M059J (cell line): ENCODE results near the gene TTF1. TPM values are rescaled to one million over a fixed set of nuclear protein-coding genes. Genes with fewer than 3 reads are reported as not detected.
"Not testable (repeated sequence)": the region's sequence is repeated elsewhere in the genome, so short reads cannot be mapped to it uniquely, and the experiment has no call there.

Experiments used
- DNase-seq: peaks from one replicate; pipeline ENCODE4 v3.0.0-alpha.2; 2012; ENCODE audit warnings: low read depth
- total RNA-seq: library from RNA; depleted of rRNA; stranded (reverse); fragments of >200 nt; shearing (Covaris generic); gene quantifications from 2 replicates; pipeline ENCODE4 v1.2.3, GENCODE V29; 2014

The TTF1 gene
- total RNA-seq, 1 experiment from 2014 or later, result 19.0 TPM

DNA sequence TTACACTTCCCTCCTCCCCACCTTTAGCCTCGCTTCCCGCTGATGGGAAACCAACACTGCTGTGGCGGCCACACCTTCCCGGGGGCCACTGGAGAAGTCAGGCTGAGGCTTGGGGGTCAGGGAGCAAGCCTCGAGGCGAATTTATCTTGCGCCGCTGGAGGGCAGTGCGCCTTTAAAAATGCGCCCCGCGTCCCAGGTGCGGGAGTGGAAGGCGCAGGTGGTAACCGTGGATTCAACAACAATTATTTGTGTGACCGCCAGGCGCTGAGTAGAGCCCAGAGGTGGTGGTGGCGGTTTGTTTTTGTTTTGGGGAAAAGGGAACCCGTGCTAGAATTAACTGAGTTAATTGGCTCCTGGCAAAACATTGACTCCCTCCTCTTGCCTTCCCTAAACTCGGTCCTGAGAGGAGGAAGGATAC lies 4.5 kb upstream of the TTF1 start:
- peak; percentile 53 for DNase-seq

DNA sequence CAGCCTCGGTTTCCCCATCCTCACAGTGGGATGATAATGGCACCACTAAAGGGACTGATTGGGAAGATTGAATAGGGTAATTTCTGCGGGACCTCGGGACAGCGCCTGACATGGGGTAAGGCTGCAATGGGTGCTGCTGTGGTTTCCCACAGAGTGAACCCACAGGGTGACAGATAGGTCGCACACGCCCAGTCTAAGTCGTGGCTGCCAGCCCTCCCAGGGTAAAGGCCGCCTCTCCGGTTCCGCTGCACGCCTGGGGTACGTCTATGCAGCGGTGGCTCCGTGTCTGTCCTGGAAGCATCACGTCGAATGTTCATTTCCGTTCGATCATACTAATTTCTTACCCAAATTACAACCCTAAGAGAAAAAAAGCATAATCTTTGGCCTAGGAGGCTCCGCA lies 4.0 kb upstream of the TTF1 start:
- DNase-seq, result no peak

DNA sequence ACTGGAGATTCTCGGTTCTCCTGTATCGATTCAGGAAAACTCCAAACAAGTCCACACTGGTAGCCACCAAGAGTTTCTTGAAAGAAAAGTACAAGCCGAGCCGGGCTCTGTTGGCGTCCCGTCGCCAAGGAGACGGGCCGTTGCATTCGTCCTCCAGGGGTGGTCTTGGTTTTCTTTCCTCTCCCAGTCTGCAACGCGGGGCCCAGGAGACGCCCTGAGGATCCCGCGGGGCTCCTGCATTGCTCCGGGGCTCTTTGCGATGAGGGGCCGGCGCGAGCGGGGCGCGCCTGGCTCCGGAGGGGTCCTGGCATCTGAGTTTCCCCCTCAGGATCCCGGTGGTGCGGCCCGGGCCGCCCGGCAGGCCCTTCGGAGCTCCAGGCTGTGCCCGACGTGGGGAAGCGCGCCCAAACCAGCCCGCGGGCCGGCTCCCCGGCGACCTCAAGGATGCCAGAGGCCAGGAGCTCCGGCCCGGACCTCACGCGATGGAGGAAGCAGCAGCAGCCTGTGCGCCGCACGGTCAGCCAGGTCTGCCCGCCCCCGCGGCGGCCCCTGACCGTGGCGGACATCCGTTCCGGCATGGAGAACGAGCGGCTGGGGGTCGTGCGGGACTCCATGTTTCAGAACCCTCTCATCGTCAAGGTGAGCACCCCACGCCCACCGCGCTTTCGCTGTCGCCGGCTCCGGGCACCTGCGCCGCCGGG lies 3.3 kb upstream of the TTF1 start, which contains the start of gene CFAP77:
TSS of gene CFAP77 (plus strand) at position 384 of the 701 bp plus-strand sequence. CDS start at position 445, 61 bp downstream.
- DNase-seq, result peak; percentile 70

DNA sequence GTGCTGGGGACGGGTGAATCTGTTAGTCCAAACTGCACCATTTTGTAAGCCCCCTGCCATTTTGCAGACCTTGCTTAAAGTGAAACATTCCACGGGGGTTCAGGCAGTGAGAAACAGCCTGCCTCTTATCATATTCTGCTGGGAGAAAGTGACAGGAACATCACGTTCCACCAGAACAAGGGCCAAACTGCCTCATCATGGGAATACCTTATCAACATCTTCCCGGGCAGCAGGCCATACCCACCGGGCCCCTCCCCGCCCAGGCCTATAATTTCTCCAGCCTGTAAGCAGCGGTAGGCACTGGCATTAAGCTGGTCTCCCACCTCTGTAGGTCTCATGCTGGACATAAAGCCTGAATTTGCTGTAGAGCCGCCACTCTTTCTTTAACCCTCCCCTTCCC lies 1.9 kb upstream of the TTF1 start:
- no peak for DNase-seq

DNA sequence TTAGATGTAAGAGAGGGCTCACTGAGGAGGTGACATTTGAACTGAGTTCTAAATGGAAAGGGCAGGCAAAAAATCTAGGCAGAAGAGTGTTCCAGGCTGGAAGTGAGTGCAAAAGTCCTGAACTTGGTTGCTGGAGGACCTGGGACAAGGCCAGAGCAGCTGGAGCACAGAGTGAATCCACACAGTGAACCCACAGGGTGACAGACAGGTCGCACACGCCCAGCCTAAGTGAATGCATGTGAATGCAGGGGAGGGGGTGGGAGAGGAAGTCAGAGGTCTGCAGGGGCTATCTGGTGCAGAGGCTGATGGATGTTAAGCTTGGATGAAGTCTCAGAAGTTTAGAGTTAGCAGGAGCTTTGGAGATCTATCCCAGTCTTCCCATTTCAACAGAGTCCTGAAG lies 556 bp upstream of the TTF1 start:
- DNase-seq, result no peak

DNA sequence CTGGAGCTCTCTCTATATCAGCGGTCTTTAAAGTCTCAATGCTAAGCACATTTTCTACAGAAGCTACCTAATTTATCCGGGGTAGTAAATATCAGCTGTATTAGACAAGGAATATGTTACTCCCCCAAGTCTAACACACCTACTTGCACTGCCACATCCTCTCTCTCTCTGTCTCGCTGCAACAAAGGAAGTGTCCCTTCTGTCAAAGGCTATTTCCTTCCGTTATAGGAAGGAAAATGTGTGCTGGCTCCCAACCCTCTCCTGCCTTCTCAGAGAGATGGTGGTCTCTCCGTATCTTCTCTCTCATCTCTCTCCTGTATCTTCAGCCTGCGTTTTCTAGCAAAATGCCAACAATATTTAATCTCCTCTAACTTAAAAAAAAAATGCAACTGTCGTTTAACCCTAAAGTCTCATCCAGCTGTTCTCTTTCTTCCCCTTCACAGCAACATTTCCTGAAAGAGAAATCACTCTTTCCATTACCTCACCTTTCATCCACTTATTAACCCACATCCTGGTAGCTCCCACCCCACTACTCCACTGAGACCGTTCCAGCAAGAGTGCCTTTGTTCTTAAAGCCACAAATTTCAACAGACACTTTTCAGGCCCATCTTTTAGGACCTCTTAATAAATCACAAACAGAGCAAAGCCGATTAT lies 2.3 kb downstream of the TTF1 start:
- no peak for DNase-seq

DNA sequence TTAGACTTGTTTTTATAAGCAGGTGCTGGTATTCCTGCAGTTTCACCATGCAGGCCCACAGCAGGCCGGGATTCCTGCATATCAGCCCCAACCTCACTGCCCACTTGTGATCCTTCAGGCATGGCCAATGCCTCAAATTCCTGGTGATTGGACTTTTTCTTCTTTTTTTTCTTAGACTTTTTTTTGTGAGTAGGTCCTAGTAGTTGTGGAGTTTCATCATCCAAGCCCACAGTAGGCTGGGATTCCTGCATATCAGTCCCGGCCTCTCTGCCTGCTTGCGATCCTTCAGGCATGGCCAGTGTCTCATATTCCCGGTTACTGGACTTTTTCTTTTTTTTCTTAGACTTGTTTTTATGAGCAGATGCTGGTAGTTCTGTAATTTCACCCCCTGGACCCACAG lies 4.8 kb downstream of the TTF1 start:
- no peak for DNase-seq

DNA sequence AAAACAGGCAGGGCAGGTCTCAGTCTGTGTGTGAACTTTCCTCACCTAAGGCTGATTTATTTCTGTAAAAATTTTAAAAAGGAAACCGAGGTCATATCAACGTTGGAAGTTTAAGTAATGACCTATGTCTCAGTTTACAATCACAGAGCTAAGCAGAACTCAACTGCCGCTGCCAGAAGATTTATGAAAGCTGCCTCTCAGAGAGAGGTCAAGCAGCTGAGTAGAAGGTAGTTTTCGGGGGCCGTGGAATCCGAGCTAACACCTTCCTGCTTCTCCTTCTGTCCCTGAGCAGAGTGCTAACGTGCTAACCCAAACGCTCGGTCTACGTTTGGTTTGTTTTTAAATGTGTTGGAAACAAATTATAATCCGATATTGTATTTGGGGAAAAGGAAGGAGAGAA lies 11.1 kb downstream of the TTF1 start:
- no peak for DNase-seq

DNA sequence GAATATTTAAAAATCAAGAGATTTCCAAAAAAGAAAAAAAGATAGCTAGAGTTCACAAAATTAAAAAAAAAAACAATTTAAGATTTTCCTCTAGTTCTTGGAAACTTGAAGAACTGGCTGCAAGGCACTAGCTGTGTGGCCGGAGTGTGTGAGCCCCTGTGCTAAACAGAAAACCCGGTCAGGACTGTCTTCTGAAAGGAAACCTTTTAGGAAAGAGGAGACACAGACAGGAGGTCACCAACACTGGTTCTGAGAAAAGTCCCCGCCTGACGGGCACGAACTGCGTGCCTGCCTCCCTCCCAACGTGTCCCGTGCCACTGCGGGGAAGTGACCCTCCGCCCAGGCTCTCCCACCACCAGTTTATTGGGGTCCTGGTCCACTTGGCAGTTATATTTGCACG lies 15.2 kb downstream of the TTF1 start:
- DNase-seq, result no peak

DNA sequence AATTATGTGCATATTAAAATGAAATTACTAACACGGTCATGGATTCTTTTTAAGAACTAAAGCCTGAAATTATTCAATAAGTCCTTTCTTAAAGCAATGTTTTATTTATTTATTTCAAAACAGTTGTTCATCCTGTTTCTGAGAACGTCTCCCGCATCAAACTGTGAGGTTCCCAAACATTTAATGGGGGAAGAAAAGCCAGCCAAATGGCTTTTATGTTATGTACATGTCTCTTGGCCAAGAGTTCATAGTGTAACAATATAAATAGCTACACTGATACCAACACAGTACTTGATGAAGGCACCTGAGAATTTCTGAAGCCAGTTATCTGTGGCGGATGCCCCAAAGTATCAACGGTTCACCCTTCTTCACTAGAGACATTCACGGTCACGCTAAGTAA lies 15.7 kb downstream of the TTF1 start:
- no peak for DNase-seq

DNA sequence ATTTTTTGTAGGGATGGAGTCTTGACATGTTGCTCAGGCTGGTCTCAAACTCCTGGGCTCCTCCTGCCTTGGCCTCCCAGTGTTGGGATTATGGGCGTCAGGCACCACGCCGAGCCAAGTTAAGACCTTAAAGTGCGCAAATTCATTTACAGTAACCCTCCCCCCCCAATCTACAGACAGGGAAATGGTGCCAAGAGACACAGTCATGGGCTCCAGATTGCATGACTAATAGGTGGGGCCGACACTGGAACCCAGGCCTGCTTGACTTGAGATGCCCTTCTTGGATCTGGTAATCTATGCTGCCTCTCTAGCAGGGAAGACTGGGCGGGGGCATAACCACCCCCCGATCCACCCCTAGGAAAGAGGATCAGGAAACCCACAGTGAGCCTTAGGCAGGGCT lies 19.5 kb downstream of the TTF1 start:
- DNase-seq, result no peak

DNA sequence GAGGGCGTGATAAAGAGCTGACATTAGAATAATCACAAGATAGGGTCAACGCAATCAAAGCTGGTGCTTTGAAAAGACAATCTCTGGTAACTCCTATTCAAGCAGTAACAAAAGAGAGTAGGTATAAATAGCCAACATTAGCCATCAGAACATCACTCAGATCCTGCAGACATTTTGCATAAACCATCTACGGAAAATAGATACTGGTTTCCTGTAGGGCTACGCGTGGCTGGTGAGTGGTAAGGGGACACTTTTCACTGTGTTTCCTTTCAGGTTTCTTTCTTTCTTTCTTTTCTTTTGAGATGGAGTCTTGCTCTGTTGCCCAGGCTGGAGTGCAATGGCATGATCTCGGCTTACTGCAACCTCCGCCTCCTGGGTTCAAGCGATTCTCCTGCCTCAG lies 22.3 kb downstream of the TTF1 start:
- DNase-seq, result no peak

DNA sequence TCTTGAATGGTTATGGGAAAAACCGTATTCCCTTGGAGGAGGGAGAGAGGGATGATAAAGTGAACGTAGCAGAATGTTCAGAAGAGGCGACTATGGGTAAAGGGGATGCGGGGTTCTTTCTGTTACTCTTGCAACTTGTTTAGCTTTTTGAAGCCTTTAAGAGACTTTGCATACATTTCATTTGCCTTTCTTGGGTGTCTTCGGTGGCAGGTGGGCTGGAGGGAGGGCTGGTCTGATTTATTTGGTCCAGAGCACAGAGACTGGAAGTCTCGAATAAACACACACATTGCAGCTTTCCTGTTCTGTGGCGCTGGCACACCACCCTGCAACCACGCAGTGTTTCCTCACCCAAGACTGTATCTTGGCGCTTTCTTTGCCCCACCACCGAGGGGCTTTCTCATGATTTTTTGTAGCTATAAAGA lies 23.2 kb downstream of the TTF1 start:
- no peak for DNase-seq

DNA sequence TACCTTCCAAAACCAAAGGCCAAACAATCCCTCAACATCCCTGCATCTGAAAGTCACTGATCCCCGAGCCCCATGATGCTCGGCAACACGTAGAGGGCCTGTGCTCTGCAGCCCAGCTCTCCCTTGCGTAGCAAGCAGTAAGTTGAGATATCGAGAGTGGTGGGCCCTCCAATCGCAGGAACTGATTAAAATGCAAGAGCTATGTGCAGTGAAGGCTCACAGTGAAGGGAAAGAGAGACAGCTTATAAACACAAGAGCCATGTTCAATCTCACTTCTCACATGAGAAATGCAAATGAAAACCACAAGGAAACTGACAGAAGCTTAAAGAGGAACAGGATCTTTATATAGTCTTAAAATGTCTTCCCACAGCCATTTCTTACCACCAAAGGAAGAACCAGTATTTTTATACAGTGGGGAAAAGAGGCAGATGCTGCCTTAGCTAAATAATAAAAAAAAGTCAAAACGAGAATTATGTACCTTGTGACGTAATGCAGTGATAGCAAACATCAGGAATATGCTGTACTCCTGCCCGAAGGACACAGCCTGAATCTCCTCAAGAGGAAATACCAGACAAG lies 24.6 kb downstream of the TTF1 start:
- no peak for DNase-seq

DNA sequence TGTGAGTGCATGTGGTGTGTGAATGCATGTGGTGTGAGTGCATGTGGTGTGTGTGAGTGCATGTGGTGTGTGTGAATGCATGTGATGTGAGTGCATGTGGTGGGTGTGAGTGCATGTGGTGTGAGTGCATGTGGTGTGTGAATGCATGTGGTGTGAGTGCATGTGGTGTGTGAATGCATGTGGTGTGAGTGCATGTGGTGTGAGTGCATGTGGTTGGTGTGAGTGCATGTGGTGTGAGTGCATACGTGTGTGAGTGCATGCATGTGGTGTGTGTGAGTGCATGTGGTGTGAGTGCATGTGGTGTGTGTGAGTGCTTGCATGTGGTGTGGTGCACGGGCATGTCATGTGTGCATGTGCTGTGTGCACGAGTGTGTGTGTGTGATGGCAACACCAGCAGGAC lies 28.2 kb downstream of the TTF1 start:
- not testable (repeated sequence) for DNase-seq

DNA sequence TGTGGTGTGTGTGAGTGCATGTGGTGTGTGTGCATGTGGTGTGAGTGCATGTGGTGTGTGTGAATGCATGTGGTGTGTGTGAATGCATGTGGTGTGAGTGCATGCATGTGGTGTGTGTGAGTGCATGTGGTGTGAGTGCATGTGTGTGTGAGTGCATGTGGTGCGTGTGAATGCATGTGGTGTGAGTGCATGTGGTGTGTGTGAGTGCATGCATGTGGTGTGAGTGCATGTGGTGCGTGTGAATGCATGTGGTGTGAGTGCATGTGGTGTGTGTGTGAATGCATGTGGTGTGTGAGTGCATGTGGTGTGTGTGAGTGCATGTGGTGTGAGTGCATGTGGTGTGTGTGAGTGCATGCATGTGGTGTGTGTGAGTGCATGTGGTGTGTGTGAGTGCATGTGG lies 28.9 kb downstream of the TTF1 start:
- DNase-seq, result not testable (repeated sequence)

DNA sequence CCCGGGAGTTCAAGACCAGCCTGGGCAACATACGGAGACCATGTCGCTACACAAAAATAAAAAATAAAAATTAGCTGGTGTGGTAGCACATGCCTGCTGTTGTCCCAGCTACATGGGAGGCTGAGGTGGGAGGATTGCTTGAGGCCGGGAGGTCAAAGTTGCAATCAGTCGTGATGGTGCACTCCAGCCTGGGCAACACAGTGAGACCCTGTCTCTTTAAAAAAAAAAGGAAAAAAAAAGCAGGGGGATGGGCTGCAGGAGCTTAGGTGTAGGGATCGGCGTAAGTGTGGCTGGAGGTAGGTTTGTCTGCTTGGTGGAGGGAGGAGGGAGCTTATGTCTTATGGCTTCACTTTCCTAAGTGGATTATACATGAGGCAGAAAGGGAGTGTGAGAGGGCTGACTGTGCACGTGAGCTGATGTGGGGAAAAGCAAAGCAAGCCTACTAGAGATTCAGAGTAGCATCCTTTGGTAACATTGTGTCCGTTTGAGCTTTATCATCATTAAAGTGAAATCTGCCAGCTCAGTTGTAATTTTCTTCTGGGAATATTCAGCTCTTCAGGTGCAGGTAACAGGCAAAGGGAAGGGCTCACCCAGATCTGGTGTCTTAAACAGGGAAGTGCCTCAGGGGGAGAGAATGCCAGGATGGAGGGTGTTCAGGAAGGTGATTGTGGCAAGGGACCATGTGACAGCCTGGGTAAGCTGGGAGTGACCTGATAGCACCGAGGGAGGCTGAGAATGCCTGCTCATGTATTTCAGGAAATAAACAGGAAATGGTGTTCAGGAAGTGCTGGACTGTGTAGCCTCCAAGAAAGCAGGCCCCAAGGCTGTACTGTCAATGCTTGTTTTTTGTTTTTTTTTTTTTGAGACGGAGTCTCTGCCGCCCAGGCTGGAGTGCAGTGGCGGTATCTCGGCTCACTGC lies 34.2 kb downstream of the TTF1 start:
- peak; percentile 77 for DNase-seq

DNA sequence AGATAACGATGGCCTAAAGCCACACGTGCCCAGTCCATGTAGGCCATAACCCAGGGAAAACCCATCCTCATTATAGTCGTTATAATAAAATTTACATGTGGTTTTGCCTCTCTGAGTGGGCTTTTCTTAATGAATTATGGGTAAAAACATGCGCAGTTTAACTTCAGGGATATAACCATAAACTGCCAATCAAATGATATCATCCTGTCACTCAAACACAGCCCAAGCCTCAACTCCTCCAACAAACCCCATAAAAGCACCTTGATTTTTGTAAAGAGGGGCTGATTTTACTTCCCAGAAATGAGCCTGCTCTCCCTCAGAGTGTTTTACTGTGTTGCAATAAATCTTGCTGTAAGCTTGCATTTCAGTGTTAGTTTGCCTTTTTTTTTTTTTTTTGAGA lies 36.0 kb downstream of the TTF1 start:
- DNase-seq, result no peak

DNA sequence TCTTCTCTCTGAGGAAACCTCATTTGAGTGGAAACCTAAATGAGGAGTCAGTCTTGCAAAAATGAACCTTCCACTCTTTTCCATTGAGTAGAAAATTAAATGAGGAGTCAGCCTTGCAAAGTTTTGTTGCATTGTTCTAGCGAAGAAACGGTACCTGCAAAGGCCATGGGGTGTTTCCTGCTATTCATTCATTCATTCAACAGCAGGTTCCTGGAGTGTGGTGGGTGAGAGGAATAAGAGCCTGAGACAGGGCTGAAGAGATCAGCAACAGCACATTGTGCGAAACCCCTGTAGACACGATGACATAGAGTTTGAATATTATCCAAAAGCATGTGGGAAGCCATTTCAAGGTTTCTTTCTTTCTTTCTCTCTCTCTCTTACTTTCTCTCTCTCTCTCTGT lies 37.2 kb downstream of the TTF1 start:
- no peak for DNase-seq

DNA sequence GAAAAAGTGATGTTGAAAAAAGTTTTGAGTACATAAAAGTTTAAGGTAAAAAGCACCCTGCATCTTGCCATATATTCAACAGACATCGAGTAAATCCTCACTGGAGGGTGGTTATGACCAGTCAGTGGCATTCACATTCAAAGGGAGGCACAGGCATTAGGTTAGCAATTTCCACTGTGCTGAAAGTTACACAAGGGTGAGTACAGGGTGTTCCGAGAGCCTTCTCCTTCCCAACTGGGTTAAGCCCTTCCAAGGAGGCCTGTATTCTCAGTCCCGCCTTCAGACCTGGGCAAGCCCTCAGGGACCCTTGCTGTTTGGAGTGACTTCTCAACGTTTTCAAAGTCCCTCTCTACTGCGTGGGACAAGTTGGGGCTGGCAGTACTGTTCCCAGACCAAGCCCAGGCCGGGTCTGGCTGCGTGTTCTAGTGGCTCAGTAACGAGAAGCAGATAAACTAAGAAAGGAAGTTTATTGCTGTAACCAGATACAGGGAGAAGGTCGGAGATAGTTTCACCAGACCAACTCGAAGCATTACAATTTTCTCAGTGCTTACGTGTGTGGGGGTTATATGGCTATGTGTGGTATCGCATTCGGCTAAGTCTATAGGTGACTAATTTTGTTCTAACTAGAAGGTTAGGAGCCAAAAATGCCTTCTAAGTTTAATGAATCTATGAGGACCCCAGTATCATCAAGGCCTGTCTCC lies 38.9 kb downstream of the TTF1 start:
- no peak for DNase-seq

DNA sequence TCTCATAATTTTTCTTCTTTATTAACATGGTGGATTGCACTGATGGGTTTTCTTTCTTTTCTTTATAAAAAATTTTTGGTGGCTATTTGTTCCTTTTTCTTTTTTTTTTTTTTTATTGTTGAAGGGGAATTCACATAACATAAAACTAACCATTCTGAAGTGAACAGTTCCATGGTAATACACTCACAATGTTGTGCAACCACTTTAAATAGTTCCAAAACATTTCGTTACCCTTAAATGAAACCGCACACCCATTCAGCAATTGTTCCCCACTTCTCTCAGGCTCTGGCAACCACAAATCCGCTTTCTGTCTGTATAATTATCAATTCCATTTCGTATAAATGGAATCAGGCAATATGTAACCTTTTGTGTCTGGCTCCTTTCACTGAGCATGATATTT lies 40.2 kb downstream of the TTF1 start:
- no peak for DNase-seq

DNA sequence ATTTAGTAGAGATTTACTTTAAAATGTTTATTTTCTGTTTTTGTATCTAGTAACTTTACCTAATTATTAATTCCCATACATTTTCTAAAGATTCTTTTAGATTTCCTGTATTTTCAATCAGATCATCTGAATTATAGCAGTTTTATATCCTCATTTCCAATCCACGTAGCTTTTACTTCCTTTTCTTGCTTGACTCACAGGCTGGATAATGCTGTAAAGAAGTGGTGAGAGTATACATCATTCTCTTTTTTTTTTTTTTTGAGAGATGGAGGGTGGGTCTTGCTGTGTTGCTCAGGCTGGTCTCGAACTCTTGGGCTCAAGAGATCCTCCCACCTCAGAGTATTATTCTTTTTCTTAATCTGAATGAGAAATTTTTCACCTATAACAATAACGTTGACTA lies 40.7 kb downstream of the TTF1 start:
- DNase-seq, result no peak
